AG10803 (cell line): ENCODE measurements around the gene EPX.

Experiments used
- DNase-seq: peaks from one replicate; pipeline ENCODE4 v3.0.0; 2010; ENCODE audit warnings: low read depth
- H3K4me3 ChIP-seq: 2 replicates; pipeline ENCODE4 v1.5.1; 2011; ENCODE audit warnings: mild to moderate bottlenecking, low read length, control low read depth
- TF ChIP-seq, protein P1 (sequence below): conservative IDR thresholded peaks from 2 replicates; pipeline ENCODE4 v1.5.1; 2011; ENCODE audit warnings: mild to moderate bottlenecking, low read length, control low read depth, inconsistent platforms

The EPX gene

DNA sequence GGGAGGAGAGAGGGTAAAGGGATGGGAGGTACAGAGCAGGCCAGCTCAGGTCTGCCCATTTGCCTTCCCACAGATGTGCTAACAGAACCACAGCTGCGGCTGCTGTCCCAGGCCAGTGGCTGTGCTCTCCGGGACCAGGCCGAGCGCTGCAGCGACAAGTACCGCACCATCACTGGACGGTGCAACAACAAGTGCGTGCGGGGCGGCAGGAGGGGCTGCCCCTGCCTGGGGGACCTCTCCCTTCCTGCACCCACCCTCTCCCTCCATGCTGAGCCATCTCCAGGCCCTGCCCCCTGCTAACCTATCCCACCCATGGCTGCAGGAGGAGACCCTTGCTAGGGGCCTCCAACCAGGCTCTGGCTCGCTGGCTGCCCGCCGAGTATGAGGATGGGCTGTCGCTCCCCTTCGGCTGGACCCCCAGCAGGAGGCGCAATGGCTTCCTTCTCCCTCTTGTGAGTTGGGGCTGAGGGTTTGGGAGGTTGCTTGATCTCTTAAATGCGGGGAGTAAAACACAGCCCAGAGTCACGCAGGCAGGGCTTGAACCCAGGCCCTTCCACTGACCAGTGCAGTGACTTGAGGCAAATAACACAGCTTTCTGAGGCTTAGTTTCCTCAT lies 1.2 kb downstream of the EPX start:
- TF ChIP-seq, protein P1, sequence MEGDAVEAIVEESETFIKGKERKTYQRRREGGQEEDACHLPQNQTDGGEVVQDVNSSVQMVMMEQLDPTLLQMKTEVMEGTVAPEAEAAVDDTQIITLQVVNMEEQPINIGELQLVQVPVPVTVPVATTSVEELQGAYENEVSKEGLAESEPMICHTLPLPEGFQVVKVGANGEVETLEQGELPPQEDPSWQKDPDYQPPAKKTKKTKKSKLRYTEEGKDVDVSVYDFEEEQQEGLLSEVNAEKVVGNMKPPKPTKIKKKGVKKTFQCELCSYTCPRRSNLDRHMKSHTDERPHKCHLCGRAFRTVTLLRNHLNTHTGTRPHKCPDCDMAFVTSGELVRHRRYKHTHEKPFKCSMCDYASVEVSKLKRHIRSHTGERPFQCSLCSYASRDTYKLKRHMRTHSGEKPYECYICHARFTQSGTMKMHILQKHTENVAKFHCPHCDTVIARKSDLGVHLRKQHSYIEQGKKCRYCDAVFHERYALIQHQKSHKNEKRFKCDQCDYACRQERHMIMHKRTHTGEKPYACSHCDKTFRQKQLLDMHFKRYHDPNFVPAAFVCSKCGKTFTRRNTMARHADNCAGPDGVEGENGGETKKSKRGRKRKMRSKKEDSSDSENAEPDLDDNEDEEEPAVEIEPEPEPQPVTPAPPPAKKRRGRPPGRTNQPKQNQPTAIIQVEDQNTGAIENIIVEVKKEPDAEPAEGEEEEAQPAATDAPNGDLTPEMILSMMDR: no peak
- H3K4me3 ChIP-seq: no peak overlapping the region
- no peak for DNase-seq

DNA sequence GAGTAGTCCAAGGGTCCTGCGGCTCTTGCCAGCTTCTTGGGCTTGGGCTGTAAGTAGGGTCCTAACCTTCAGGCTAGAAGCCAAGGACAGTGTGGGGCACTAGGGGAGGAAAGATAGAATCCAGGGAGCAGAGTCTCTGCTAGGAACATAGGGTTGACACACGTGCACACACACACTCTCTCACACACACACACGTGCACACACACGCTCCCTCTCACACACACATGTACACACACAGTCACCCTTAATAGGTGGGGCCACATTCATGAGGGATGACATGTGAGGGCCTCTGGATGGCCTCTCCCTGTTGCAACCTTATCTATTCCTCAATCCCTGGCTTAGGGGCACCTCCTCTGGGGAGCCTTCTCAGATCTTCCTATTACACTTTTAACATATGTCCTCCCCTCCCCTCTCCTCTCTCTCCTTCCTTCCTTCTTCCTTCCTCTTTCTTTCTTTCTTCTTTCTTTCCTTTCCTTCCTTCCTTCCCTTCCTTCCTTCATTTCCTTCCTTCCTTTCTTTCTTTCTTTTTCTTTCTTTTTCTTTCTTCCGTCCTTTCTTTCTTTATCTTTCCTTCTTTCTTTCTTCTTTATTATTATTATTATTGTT lies 3.1 kb downstream of the EPX start:
- TF ChIP-seq, protein P1: no peak
- H3K4me3 ChIP-seq: no peak overlapping the region
- DNase-seq: no peak

DNA sequence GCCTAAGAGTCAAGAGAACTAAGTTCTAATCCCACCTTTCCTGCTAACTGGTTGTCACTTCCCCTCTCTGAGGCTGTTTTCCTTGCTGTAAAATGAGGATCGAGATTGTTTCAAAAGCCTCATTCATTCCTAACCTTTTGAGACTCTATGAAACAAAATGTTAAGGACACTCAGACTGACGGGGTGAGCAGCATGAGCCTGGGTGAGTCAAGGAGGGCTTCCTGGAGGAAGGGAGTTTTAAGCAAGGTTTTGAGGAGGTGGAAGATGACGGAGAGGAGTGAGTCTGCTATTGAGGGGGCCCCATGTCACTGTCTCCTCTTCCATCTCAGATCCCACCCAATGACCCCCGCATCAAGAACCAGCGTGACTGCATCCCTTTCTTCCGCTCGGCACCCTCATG lies 4.1 kb downstream of the EPX start:
- no peak overlapping the region for H3K4me3 ChIP-seq
- no peak for DNase-seq
- TF ChIP-seq, protein P1: no peak

DNA sequence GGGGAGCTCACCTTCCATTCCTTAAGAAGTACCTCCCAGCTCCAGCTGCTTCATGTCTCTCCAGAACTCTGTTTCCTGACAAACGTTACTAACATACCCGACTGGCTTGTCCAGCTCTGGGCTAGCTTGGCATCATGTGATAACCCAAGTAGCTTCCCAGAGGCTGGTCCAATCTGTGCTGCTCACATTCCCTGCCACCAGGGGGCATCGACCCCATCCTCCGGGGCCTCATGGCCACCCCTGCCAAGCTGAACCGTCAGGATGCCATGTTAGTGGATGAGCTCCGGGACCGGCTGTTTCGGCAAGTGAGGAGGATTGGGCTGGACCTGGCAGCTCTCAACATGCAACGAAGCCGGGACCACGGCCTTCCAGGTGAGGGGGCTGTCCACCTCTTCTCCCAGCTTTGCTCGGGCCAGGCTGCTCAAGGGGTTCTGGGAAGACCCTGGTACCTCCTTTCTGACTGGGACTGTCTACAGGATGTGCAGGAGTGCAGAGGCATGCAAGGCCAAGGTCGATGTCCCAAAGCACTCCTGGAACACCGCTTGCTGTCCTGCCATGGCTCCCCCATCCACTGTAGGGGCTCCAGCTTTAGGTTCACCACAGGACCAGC lies 7.6 kb downstream of the EPX start:
- DNase-seq: peak; percentile 39
- TF ChIP-seq, protein P1: peak; percentile 56
- H3K4me3 ChIP-seq: no peak overlapping the region

DNA sequence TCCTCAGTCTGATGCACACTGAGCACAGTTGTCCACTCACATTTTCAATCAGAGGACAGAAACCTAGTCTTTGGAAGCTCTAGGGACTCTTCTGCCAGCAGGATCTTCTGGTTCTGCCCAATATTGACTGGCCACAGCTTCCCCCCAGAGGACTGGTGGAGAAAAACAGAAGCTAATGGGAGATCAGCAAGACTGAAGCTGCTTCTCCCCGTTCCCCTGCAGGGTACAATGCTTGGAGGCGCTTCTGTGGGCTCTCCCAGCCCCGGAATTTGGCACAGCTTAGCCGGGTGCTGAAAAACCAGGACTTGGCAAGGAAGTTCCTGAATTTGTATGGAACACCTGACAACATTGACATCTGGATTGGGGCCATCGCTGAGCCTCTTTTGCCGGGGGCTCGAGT lies 10.3 kb downstream of the EPX start:
- TF ChIP-seq, protein P1: no peak
- no peak for DNase-seq
- H3K4me3 ChIP-seq: no peak overlapping the region

DNA sequence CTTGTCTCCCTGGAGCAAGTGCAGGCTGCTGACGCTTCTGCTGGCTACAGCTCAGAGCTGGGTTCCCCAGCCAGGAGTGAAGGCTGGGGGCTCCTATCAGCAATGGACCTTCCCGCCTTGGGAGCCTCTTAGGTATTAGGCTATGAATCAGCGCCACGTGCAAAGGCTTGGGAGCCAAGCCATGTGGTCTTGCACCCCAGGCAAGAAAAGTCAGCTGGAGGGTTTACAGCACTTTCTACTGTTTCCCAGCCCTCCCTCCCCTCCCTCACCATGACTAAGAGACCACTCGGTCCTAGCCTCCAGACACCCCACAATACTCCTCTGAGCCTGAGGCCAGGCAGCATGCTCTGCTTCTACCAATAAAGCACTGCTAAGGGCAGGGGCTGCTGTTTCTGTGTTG lies 12.3 kb downstream of the EPX start:
- TF ChIP-seq, protein P1: no peak
- DNase-seq: no peak
- no peak overlapping the region for H3K4me3 ChIP-seq

DNA sequence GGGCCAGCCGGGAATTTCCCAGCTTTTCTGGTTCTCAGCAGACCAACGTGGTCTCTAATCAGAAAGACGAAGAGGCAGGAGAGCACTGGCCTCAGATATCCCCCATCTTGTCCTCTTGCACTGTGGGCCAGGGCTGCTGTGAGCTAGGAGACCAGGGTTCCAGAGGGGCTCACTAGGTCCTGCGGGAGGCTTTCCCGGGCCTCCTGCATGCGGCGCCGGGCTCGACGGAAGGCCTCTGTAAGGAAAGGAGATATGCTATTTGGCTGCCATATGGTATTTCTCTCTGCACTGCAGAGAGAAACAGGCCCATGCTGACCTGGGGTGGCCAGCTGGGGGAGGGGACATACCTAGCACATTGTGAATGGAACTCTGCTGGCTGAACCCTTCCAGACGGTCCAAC lies 13.4 kb downstream of the EPX start:
- H3K4me3 ChIP-seq: no peak overlapping the region
- TF ChIP-seq, protein P1: no peak
- DNase-seq: no peak
